SK-N-SH (cell line): ENCODE data around the gene TAF5L. TPM values are rescaled to one million over a fixed set of nuclear protein-coding genes. Genes with fewer than 3 reads are reported as not detected.

Experiments used
- CTCF ChIA-PET: fragments of 300-600, 350-600 bp; formaldehyde crosslinking; extraction: SDS; loops from one replicate; lab custom pipeline; 2021; lab: Yijun Ruan, JAX
- POLR2A ChIA-PET: fragments of 350-600 bp; sonication (Branson Sonifier 250); formaldehyde crosslinking; extraction: SDS; loops from one replicate; lab custom pipeline; 2020; ENCODE audit warnings: antibody characterized with exemption, inconsistent platforms; lab: Yijun Ruan, JAX
- DNase-seq: peaks from one replicate; pipeline ENCODE4 v3.0.0; 2012
- H2AFZ ChIP-seq: fragments of 200-600 bp; sonication (generic); 2 replicates; pipeline ENCODE4 v1.8.1; 2016; ENCODE audit warnings: antibody characterized with exemption, mild to moderate bottlenecking, low read depth
- H3F3A ChIP-seq: fragments of 200-600 bp; sonication (generic); replicated peaks from 2 replicates; pipeline ENCODE3; 2016; ENCODE audit warnings: antibody characterized with exemption, mild to moderate bottlenecking; ENCODE audit not compliant: insufficient read depth
- H3K27ac ChIP-seq, 2 experiments: fragments of 200-500 bp in 1 of 2; fragments of 200-600 bp in 1 of 2; sonication (Bioruptor generic) in 1 of 2; sonication (generic), shearing (Covaris generic) in 1 of 2; 2 replicates each; pipeline versions ENCODE4 v1.5.1 to v1.6.1; 2014 to 2016; ENCODE audit warnings: low read depth in 2 of 2, inconsistent platforms in 1 of 2, low read length in 1 of 2, mild to moderate bottlenecking in 1 of 2, mixed read lengths in 1 of 2
- H3K27me3 ChIP-seq: fragments of 200-600 bp; sonication (generic), shearing (Covaris generic); 2 replicates; pipeline ENCODE4 v1.6.1; 2016; ENCODE audit warnings: mixed run types; ENCODE audit not compliant: insufficient read depth
- H3K36me3 ChIP-seq, 2 experiments: fragments of 200-500 bp in 1 of 2; fragments of 200-600 bp in 1 of 2; sonication (Bioruptor generic) in 1 of 2; sonication (generic) in 1 of 2; replicated peaks in 1 of 2; 2 replicates each; pipeline versions ENCODE3 to v1.5.1; 2014 to 2016; ENCODE audit warnings: low read length in 1 of 2, mild to moderate bottlenecking in 1 of 2; ENCODE audit not compliant: insufficient read depth in 2 of 2, control insufficient read depth in 1 of 2
- H3K4me1 ChIP-seq, 2 experiments: fragments of 200-500 bp in 1 of 2; fragments of 200-600 bp in 1 of 2; sonication (Bioruptor generic) in 1 of 2; sonication (generic), shearing (Covaris generic) in 1 of 2; 2 replicates each; pipeline versions ENCODE4 v1.5.1 to v1.6.1; 2014 to 2016; ENCODE audit warnings: low read depth in 1 of 2, low read length in 1 of 2, mixed run types in 1 of 2; ENCODE audit not compliant: insufficient read depth in 2 of 2, control insufficient read depth in 1 of 2
- H3K4me2 ChIP-seq: fragments of 200-600 bp; sonication (generic), shearing (Covaris generic); 2 replicates; pipeline ENCODE4 v1.6.1; 2017; ENCODE audit warnings: mixed run types
- H3K4me3 ChIP-seq, 2 experiments: fragments of 200-500 bp in 1 of 2; fragments of 200-600 bp in 1 of 2; sonication (Bioruptor generic) in 1 of 2; sonication (generic), shearing (Covaris generic) in 1 of 2; 2 replicates each; pipeline versions ENCODE4 v1.5.1 to v1.8.1; 2014 to 2016; ENCODE audit warnings: low read depth in 2 of 2, inconsistent platforms in 1 of 2, low read length in 1 of 2, mild to moderate bottlenecking in 1 of 2, mixed read lengths in 1 of 2, moderate library complexity in 1 of 2
- H3K79me2 ChIP-seq: fragments of 200-600 bp; sonication (generic); 2 replicates; pipeline ENCODE4 v1.8.1; 2017; ENCODE audit warnings: mild to moderate bottlenecking; ENCODE audit not compliant: insufficient read depth
- H3K9ac ChIP-seq: fragments of 200-600 bp; sonication (generic); 2 replicates; pipeline ENCODE4 v1.6.1; 2017; ENCODE audit warnings: mixed run types
- H3K9me2 ChIP-seq: fragments of 200-600 bp; sonication (generic); 2 replicates; pipeline ENCODE4 v1.6.1; 2017; ENCODE audit warnings: mixed run types
- H3K9me3 ChIP-seq: fragments of 200-600 bp; sonication (generic); 2 replicates; pipeline ENCODE4 v1.6.1; 2017; ENCODE audit warnings: mixed run types, mild to moderate bottlenecking, moderate library complexity
- H4K20me1 ChIP-seq: fragments of 200-600 bp; sonication (generic); 2 replicates; pipeline ENCODE4 v1.6.1; 2017; ENCODE audit warnings: mild to moderate bottlenecking, mixed run types; ENCODE audit not compliant: insufficient read depth
- CTCF ChIP-seq: fragments of 200-600 bp; sonication (generic); IDR thresholded peaks from 2 replicates; pipeline ENCODE4 v1.6.1; 2017; ENCODE audit warnings: antibody characterized with exemption, mild to moderate bottlenecking, moderate library complexity
- ELF1 ChIP-seq: IDR thresholded peaks from 2 replicates; pipeline ENCODE4 v1.4.0; 2012
- EZH2phosphoT487 ChIP-seq: fragments of 200-600 bp; sonication (generic); IDR thresholded peaks from 2 replicates; pipeline ENCODE4 v1.6.1; 2017; ENCODE audit warnings: low read depth, mixed run types, mild to moderate bottlenecking, antibody characterized with exemption, moderate library complexity, borderline replicate concordance
- FOXJ3 ChIP-seq: sonication (generic); formaldehyde crosslinking; IDR thresholded peaks from 2 replicates; pipeline ENCODE4 v1.5.1; 2020; ENCODE audit warnings: mild to moderate bottlenecking, missing genetic modification reagents
- IRF3 ChIP-seq: fragments of 150-350 bp; IDR thresholded peaks from 2 replicates; pipeline ENCODE4 v1.6.1; 2016; ENCODE audit warnings: mild to moderate bottlenecking, low read depth, low read length
- MAX ChIP-seq: IDR thresholded peaks from 2 replicates; pipeline ENCODE4 v1.4.0; 2012; ENCODE audit warnings: low read depth
- MXI1 ChIP-seq: IDR thresholded peaks from 2 replicates; pipeline ENCODE4 v1.6.1; 2012; ENCODE audit warnings: mild to moderate bottlenecking, low read depth, low read length, improper control_type of control experiment
- NRF1 ChIP-seq: IDR thresholded peaks from 2 replicates; pipeline ENCODE4 v1.6.1; 2012; ENCODE audit warnings: low read depth, mild to moderate bottlenecking, low read length
- POLR2AphosphoS5 ChIP-seq: IDR thresholded peaks from 2 replicates; pipeline ENCODE4 v1.6.1; 2012; ENCODE audit warnings: low read depth, low read length
- RFX5 ChIP-seq: IDR thresholded peaks from 2 replicates; pipeline ENCODE4 v1.6.1; 2012; ENCODE audit warnings: mild to moderate bottlenecking, improper control_type of control experiment, low read length
- SIN3A ChIP-seq: IDR thresholded peaks from 2 replicates; pipeline ENCODE4 v1.6.1; 2012; ENCODE audit warnings: low read depth, mild to moderate bottlenecking, low read length, moderate library complexity, borderline replicate concordance
- TAF1 ChIP-seq: IDR thresholded peaks from 2 replicates; pipeline ENCODE4 v1.6.1; 2012; ENCODE audit warnings: low read depth, mild to moderate bottlenecking, low read length, moderate library complexity, borderline replicate concordance
- TCF12 ChIP-seq: IDR thresholded peaks from 2 replicates; pipeline ENCODE4 v1.4.0; 2012
- TEAD4 ChIP-seq: IDR thresholded peaks from 2 replicates; pipeline ENCODE4 v1.4.0; 2012; ENCODE audit warnings: mild to moderate bottlenecking, borderline replicate concordance; ENCODE audit not compliant: insufficient read depth
- USF2 ChIP-seq: fragments of 150-350 bp; IDR thresholded peaks from 2 replicates; pipeline ENCODE4 v1.6.1; 2017; ENCODE audit warnings: antibody characterized with exemption, low read length, low read depth, borderline replicate concordance
- WGBS: methylation state at CpG from one replicate; pipeline ENCODE4 v1.1.6; 2017; ENCODE audit warnings: low lambda C conversion rate; 5-methylcytosine and 5-hydroxymethylcytosine counted together
- polyA plus RNA-seq, 3 experiments: library from polyadenylated mRNA; depleted of rRNA; stranded (reverse); fragments of >200 nt; gene quantifications; 2 replicates each; pipeline ENCODE4 v1.2.3, GENCODE V29; 2012

The TAF5L gene
- polyA plus RNA-seq, 1 of the 3 experiments (the other 2 are of a cell fraction): 17.1 TPM

- Histone ChIP-seq H3K9me3 (no peaks in the 10 kb centered on the region), H2AFZ (no peak overlapping the region), H3K79me2 (peaks cover 50% of the 10 kb centered on the region), H3K27ac (peak overlapping the region; percentile 10 to 75; a peak in 2 of 4 replicates), H3K4me2 (peak overlapping the region; percentile 93), H3K36me3 (no peaks in the 10 kb centered on the region), H3F3A (no peaks in the 10 kb centered on the region), H3K9me2 (no peaks in the 10 kb centered on the region), H4K20me1 (peaks cover 3% of the 10 kb centered on the region), H3K4me3 (peak overlapping the region; percentile 72 to 90), H3K9ac (peak overlapping the region; percentile 66; the same call in 1 of the 2 replicates), H3K4me1 (peaks cover 0 to 14% of the 10 kb centered on the region in 2 experiments; a peak in 2 of 4 replicates), H3K27me3 (no peaks in the 10 kb centered on the region)
- WGBS: 0% methylated on average over 10 of the region's 59 CpGs
- DNase-seq: peak; percentile 80
- TF ChIP-seq NRF1 (no peak), IRF3 (no peak), ELF1 (no peak), SIN3A (no peak), TAF1 (no peak), MXI1 (peak; percentile 51; the same call in 1 of the 2 replicates)
- POLR2A ChIA-PET: interaction anchor here (0.9 to 1.2 kb wide), 2 partner anchors 30 to 69 kb away, joined by 4 read pairs; no protein-coding TSS in a partner anchor
- CTCF ChIA-PET: interaction anchor here (0.6 to 3.7 kb wide), 26 partner anchors 10 to 894 kb away, joined by 3 to 42 read pairs (median 4); partner anchors contain the start of genes TAF5L and URB2
These were observed 68.0 kb downstream of the TAF5L start for GRCh38 chr1:229557913-229558414.

- peak overlapping the region; percentile 10 to 75; a peak in 1 of 4 replicates for H3K27ac ChIP-seq
- no peak for DNase-seq
- TF ChIP-seq FOXJ3 (no peak), TCF12 (no peak), CTCF (no peak), POLR2AphosphoS5 (no peak), TAF1 (no peak), USF2 (no peak), RFX5 (no peak), MAX (no peak), EZH2phosphoT487 (no peak), TEAD4 (no peak)
- TF ChIP-seq, all 33 proteins: peak for 0
- ChIA-PET CTCF (interaction anchor here (0.6 to 3.7 kb wide), 11 partner anchors 25 to 893 kb away, joined by 3 to 42 read pairs (median 5); partner anchors contain the start of genes TAF5L and URB2), POLR2A (no interaction called here)
- no peaks in the 10 kb centered on the region for H3F3A ChIP-seq
- peak overlapping the region; percentile 72 to 90 for H3K4me3 ChIP-seq
- H3K36me3 ChIP-seq: no peaks in the 10 kb centered on the region
- H3K4me2 ChIP-seq: peak overlapping the region; percentile 93
- peak overlapping the region; percentile 65; the same call in 1 of the 2 replicates for H3K9ac ChIP-seq
- H3K27me3 ChIP-seq: no peaks in the 10 kb centered on the region
- peaks cover 0 to 14% of the 10 kb centered on the region in 2 experiments; a peak in 2 of 4 replicates for H3K4me1 ChIP-seq
- peaks cover 3% of the 10 kb centered on the region for H4K20me1 ChIP-seq
- H2AFZ ChIP-seq: no peak overlapping the region
- 57% methylated on average over 5 of the region's 5 CpGs for WGBS
- no peaks in the 10 kb centered on the region for H3K9me3 ChIP-seq
- no peaks in the 10 kb centered on the region for H3K9me2 ChIP-seq
- peaks cover 57% of the 10 kb centered on the region for H3K79me2 ChIP-seq
These were observed 68.6 kb downstream of the TAF5L start for GRCh38 chr1:229557200-229557850.
